ENCODE results near the gene UGT1A8. TPM values are rescaled to one million over a fixed set of nuclear protein-coding genes. Genes with fewer than 3 reads are reported as not detected.

Gene UGT1A8
- total and polyA plus RNA-seq, 7 donors, result not detected

- no peak for DNase-seq
- intact Hi-C loops (cut with DNase I), result no loop called here
- Histone ChIP-seq H3K4me1 (no peaks in the 10 kb centered on the region), H3K36me3 (ENCODE audit: insufficient read depth in 1 of 2, low read depth in 1 of 2) (no peaks in the 10 kb centered on the region), H3K4me3 (no peak overlapping the region), H3K9me3 (peaks cover 2% of the 10 kb centered on the region), H3K27me3 (ENCODE audit: insufficient read depth in 3 of 3, low read length in 2 of 3) (peaks cover 0 to 4% (median 0%) of the 10 kb centered on the region in 3 donors), H3K27ac (no peak overlapping the region)
- no peak for ATAC-seq
- WGBS, 3 donors, result 0 to 47% (median 13%) methylated on average over 1 of the region's 1 CpG
- TF ChIP-seq CTCF (IDR thresholded peaks at IDR 0.05), result no peak
Measured at GRCh38 chr2:233706720-233707119, 89.3 kb downstream of the UGT1A8 start.

GRCh38 chr2:233707940-233708644 is 90.7 kb downstream of the UGT1A8 start:
- H3K36me3 ChIP-seq (ENCODE audit: insufficient read depth in 1 of 2, low read depth in 1 of 2), result no peaks in the 10 kb centered on the region
- H3K27ac ChIP-seq, result no peak overlapping the region
- H3K9me3 ChIP-seq, result peaks cover 2% of the 10 kb centered on the region
- no peak overlapping the region for H3K4me3 ChIP-seq
- peaks cover 0 to 4% (median 0%) of the 10 kb centered on the region in 3 donors for H3K27me3 ChIP-seq (ENCODE audit: insufficient read depth in 3 of 3, low read length in 2 of 3)
- no peak for ATAC-seq
- H3K4me1 ChIP-seq, result no peaks in the 10 kb centered on the region
- no peak for DNase-seq
- TF ChIP-seq CTCF (IDR thresholded peaks at IDR 0.05), result no peak
- intact Hi-C loops (cut with DNase I), result no loop called here
- 77 to 85% (median 80%) methylated on average over 10 of the region's 10 CpGs for WGBS, 3 donors

DNA sequence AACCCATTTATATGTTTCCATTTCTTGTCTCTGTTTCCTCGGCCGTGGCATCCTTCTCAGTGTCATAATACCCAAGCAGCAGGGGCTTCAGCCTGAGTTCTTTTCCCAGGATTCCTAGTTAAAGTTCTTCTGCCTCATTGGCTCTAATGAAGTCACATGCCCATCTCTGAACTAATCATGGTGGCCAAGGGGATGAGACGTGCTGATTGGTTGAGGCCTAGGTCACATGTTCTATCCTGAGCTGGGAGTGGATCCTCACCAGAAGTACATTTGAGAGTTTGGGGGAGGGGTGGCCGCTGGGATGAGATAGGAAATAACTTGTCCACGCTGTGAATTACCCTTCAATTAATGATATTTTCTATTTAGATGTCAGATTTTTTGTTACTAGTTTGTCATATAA is 91.5 kb downstream of the UGT1A8 start:
- ATAC-seq (no peak), DNase-seq (no peak)
- intact Hi-C loops (cut with DNase I), result no loop called here
- H3K36me3 ChIP-seq (ENCODE audit: insufficient read depth in 1 of 2, low read depth in 1 of 2), result no peaks in the 10 kb centered on the region
- no peak overlapping the region for H3K27ac ChIP-seq
- H3K4me1 ChIP-seq, result no peaks in the 10 kb centered on the region
- WGBS, 3 donors, result 84 to 91% (median 86%) methylated on average over 5 of the region's 5 CpGs
- TF ChIP-seq CTCF (IDR thresholded peaks at IDR 0.05), result no peak
- H3K27me3 ChIP-seq (ENCODE audit: insufficient read depth in 3 of 3, low read length in 2 of 3), result peaks cover 0 to 4% (median 0%) of the 10 kb centered on the region in 3 donors
- H3K9me3 ChIP-seq, result peaks cover under 1% of the 10 kb centered on the region
- no peak overlapping the region for H3K4me3 ChIP-seq

GRCh38 chr2:233711312-233712008 is 94.0 kb downstream of the UGT1A8 start:
- H3K27ac ChIP-seq, result no peak overlapping the region
- H3K27me3 ChIP-seq (ENCODE audit: insufficient read depth in 3 of 3, low read length in 2 of 3), result no peaks in the 10 kb centered on the region
- no peaks in the 10 kb centered on the region for H3K4me1 ChIP-seq
- intact Hi-C loops (cut with DNase I), result no loop called here
- peak; percentile 59 to 75 for DNase-seq
- ATAC-seq, result peak in 1 of 4 donors; percentile 76
- H3K9me3 ChIP-seq, result no peaks in the 10 kb centered on the region
- H3K4me3 ChIP-seq, result no peak overlapping the region
- TF ChIP-seq CTCF (IDR thresholded peaks at IDR 0.05), result peak; percentile 48
- WGBS, 3 donors, result 32 to 37% (median 32%) methylated on average over 11 of the region's 11 CpGs
- no peaks in the 10 kb centered on the region for H3K36me3 ChIP-seq (ENCODE audit: insufficient read depth in 1 of 2, low read depth in 1 of 2)
